Measurements from ENCODE around the gene EYA4.

The EYA4 gene

GRCh38 chr6:133555685-133556084 is 314.5 kb downstream of the EYA4 start:
- no peak for DNase-seq (ENCODE audit: low spot score)
- no peak for TF ChIP-seq CTCF (IDR thresholded peaks at IDR 0.05; ENCODE audit: extremely low read depth, missing control alignments)

GRCh38 chr6:133559926-133560325 is 318.8 kb downstream of the EYA4 start:
- TF ChIP-seq CTCF (IDR thresholded peaks at IDR 0.05; ENCODE audit: extremely low read depth, missing control alignments): no peak
- no peak for DNase-seq (ENCODE audit: low spot score)

- no peak for TF ChIP-seq CTCF (IDR thresholded peaks at IDR 0.05; ENCODE audit: extremely low read depth, missing control alignments)
- DNase-seq (ENCODE audit: low spot score): no peak
These were observed 326.5 kb downstream of the EYA4 start for GRCh38 chr6:133567636-133568035.

- peak; percentile 30 for DNase-seq (ENCODE audit: low spot score)
- no peak for TF ChIP-seq CTCF (IDR thresholded peaks at IDR 0.05; ENCODE audit: extremely low read depth, missing control alignments)
These were observed 328.1 kb downstream of the EYA4 start for GRCh38 chr6:133568970-133569889.

- no peak for DNase-seq (ENCODE audit: low spot score)
- TF ChIP-seq CTCF (IDR thresholded peaks at IDR 0.05; ENCODE audit: extremely low read depth, missing control alignments): no peak
These were observed 330.5 kb downstream of the EYA4 start for GRCh38 chr6:133571681-133572080.

- no peak for TF ChIP-seq CTCF (IDR thresholded peaks at IDR 0.05; ENCODE audit: extremely low read depth, missing control alignments)
- no peak for DNase-seq (ENCODE audit: low spot score)
These were observed 336.7 kb downstream of the EYA4 start for GRCh38 chr6:133577851-133578250.
